ENCODE measurements around the gene ATCAY.

- TF ChIP-seq POLR2A (IDR thresholded peaks at IDR 0.05) = no peak
- TF ChIP-seq, protein P1, sequence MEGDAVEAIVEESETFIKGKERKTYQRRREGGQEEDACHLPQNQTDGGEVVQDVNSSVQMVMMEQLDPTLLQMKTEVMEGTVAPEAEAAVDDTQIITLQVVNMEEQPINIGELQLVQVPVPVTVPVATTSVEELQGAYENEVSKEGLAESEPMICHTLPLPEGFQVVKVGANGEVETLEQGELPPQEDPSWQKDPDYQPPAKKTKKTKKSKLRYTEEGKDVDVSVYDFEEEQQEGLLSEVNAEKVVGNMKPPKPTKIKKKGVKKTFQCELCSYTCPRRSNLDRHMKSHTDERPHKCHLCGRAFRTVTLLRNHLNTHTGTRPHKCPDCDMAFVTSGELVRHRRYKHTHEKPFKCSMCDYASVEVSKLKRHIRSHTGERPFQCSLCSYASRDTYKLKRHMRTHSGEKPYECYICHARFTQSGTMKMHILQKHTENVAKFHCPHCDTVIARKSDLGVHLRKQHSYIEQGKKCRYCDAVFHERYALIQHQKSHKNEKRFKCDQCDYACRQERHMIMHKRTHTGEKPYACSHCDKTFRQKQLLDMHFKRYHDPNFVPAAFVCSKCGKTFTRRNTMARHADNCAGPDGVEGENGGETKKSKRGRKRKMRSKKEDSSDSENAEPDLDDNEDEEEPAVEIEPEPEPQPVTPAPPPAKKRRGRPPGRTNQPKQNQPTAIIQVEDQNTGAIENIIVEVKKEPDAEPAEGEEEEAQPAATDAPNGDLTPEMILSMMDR (IDR thresholded peaks at IDR 0.05) = no peak
These were observed 42.6 kb upstream of the ATCAY start for GRCh38 chr19:3837922-3838321.
